CD4-positive, alpha-beta T cell treated with Interleukin-2 at 100 ng/mL for 4 hours (primary cell): ENCODE data around the gene DYNC2LI1.

ENCODE experiments used
- DNase-seq: peaks from one replicate; pipeline ENCODE4 v3.0.0-alpha.2; 2020; ENCODE audit warnings: low spot score

The DYNC2LI1 gene

GRCh38 chr2:43763091-43763490, 10.7 kb upstream of the DYNC2LI1 start:
- no peak for DNase-seq

- no peak for DNase-seq
Measured at GRCh38 chr2:43764086-43764705, 9.6 kb upstream of the DYNC2LI1 start.

DNA sequence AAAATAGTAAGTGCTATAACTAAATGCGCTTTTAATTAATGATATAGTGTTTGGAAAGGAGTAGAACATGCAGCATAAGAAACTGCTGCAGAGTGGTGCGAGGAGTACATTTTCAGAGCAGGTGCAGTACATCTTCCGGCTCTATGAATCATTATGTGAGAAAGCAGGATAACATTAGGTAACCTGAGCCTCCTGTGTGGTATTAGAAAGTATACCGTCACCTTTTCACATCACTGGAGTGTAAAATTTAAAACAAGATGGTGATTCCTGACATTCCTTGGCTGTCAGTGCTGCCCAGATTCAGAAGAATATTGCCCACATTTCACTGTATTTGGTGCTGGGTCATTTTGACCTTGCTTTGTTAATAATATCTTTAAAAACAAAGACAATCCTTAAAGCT, 7.8 kb upstream of the DYNC2LI1 start:
- no peak for DNase-seq

- no peak for DNase-seq
Measured at GRCh38 chr2:43774617-43775016, 778 bp downstream of the DYNC2LI1 start.

DNA sequence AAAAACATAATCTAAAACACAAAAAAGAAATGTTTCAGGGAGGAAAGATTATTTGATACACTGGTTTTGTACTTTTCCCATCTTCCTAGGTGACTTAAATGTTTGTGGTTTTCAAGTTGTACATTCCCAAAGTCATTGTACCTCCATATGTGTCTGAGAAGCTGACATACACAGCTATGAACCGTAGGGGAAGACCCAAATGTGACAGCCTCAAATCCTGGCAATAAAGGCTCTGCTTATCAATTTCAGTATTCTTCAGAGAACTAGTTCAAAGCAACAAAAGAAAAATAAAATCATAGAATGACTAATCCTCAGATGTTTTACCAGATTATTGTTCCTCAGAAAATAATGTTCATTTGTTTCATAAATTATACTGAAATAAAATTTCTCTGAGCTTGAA, 2.5 kb downstream of the DYNC2LI1 start:
- DNase-seq = no peak

DNA sequence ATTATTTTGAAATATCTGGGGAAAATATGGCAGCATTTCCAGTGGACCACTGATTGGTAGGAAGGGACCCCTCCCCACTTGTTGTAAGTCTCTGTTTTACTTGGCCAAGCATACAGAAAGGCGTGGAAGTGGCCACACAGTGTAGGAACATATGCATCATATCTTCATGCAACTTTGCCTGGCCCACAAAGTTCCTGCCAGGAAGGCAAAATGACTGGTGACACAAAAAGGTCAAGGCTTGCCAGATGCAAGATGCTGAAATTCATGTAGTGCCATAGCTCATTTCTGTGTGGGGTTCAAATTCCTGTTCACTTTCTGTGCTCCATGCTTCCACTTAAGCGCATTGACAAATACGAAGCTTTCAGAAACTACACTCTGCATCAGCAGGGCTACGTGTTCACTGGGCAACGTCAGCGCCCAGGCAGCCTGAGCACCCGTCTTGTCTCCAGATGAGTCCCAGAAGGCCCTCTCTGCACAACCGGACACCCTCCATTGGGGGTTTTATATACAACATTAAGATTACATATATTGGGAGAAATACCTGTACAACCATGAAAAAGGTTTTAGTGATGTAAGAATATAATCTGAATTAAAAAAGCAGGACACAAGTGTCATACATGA, 3.6 kb downstream of the DYNC2LI1 start:
- DNase-seq = no peak

- no peak for DNase-seq
Measured at GRCh38 chr2:43778233-43778632, 4.4 kb downstream of the DYNC2LI1 start.

GRCh38 chr2:43787895-43788294, 14.1 kb downstream of the DYNC2LI1 start:
- no peak for DNase-seq

DNA sequence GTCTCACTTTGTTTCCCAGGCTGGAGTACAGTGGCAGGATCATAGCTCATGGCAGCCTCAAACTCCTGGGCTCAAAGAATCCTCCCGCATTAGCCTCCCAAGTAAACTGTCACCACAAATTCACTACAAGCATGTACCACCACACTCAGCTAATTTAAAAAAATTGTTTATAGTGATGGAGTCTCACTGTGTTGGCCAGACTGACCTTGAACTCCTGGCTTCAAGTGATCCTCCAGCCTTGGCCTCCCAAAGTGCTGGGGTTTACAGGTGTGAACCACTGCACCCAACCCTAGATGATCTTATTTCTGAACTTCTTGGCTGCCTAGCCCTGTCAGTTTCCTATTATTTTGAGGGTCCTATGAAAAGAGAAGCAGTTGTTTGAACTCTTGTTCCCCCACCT, 14.8 kb downstream of the DYNC2LI1 start:
- DNase-seq = no peak

DNA sequence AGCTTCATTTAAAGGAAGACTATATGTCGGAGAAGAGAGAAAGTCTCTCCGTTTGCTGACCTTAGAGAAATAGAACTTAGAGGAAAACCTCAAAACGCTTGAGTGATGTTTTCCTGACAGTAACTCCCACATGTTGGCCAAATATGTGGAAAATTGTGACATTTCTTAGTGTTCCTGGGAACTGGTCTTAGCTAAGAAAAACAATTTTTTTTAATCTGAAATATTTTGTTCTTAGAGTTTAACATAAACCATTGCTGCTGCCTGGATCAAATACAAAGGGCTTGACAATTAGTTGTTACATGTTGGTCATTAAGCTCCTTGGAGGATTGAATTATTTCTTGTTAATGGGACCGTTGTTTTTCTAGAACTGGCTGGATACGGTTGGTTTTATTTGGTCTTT, 16.3 kb downstream of the DYNC2LI1 start:
- no peak for DNase-seq

- DNase-seq = no peak
Measured at GRCh38 chr2:43791035-43791765, 17.4 kb downstream of the DYNC2LI1 start.

DNA sequence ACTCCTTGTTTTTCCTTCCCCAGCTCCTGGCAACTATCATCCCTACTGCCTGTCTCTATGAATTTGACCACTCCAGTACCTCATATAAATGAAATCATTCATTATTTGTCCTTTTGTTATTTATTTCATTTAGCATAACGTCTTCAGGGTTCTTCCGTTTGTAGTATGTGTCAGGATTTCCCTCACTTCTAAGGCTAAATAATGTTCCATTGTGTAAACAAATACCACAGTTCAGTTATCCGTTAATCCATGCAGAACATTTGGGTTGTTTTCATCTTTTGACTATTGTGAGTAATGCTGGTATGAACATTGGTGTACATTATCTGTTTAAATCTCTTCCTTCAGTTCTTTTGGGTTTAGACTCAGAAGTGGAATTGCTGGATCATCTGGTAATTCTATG, 18.8 kb downstream of the DYNC2LI1 start:
- DNase-seq = no peak

- no peak for DNase-seq
Measured at GRCh38 chr2:43794956-43795355, 21.1 kb downstream of the DYNC2LI1 start.

DNA sequence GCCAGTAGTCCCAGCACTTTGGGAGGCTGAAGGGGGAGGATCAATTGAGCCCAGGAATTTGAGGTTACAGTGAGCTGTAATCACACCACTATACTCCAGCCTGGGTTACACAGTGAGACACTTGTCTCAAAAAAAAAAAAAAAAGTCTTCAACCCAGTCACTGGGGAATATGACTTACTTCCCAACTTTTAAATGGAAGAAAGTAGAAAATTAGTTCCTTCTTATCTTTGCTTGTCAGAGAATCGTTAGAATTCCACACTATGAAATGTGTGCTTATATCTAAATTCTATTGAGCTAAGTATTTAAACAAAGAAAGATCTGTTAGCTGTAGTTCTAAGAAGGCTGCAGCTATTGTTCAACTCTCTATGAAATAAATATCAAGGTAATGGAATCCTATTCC, 22.4 kb downstream of the DYNC2LI1 start:
- no peak for DNase-seq

- DNase-seq = no peak
Measured at GRCh38 chr2:43798300-43798699, 24.5 kb downstream of the DYNC2LI1 start.

GRCh38 chr2:43800894-43801293, 27.1 kb downstream of the DYNC2LI1 start:
- DNase-seq = no peak

- no peak for DNase-seq
Measured at GRCh38 chr2:43802135-43802534, 28.3 kb downstream of the DYNC2LI1 start.

DNA sequence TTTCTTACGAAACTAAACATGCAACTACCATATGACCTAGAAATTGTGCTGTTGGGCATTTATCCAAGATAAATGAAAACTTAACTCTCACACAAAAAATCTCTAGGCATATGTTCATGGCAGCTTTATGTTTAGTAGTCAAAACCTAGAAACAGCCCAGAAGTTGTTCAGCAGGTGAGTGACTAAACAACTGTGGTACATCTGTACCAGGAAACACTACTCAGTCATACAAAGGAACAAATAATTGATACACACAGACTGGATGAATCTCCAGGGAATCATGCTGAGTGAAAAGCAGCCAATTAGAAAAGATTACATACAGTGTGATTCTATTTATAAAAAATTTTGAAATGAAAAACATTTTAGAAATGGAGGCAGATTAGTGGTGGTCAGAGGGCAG, 29.3 kb downstream of the DYNC2LI1 start:
- no peak for DNase-seq

- DNase-seq = no peak
Measured at GRCh38 chr2:43806719-43807031, 32.8 kb downstream of the DYNC2LI1 start.

- DNase-seq = no peak
Measured at GRCh38 chr2:43810452-43810851, 36.6 kb downstream of the DYNC2LI1 start.

GRCh38 chr2:43810888-43811287, 37.0 kb downstream of the DYNC2LI1 start:
- DNase-seq = no peak

GRCh38 chr2:43812006-43812405, 38.2 kb downstream of the DYNC2LI1 start:
- no peak for DNase-seq

DNA sequence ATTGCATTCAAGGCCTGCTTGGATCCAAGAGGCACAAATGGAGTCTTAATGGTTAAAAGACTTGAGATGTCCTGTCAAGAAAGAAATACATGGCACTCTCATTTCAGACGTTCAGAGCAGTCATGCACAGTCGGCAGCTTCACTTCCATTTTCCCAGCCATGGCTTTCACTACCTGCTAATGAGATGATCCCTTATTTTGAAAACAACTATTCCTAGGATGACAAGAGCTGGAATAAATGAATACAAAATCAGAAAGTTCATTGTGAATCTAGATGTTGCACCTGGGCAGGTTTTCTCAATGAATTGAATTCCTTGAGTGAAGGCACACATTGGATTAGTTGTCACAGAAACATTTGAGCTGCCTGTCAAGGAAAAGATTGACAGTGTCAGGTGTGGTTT, 39.1 kb downstream of the DYNC2LI1 start:
- DNase-seq = no peak

GRCh38 chr2:43814711-43815110, 40.9 kb downstream of the DYNC2LI1 start:
- no peak for DNase-seq
